ENCODE measurements around the gene SLC12A8. TPM values are rescaled to one million over a fixed set of nuclear protein-coding genes. Genes with fewer than 3 reads are reported as not detected.

The SLC12A8 gene
- total RNA-seq, 1 donor from 2014 or later, result 9.2 TPM

- H3K4me1 Mint-ChIP-seq (ENCODE audit: low read depth), result peaks cover 14% of the 10 kb centered on the region
- TF ChIP-seq, protein P1, sequence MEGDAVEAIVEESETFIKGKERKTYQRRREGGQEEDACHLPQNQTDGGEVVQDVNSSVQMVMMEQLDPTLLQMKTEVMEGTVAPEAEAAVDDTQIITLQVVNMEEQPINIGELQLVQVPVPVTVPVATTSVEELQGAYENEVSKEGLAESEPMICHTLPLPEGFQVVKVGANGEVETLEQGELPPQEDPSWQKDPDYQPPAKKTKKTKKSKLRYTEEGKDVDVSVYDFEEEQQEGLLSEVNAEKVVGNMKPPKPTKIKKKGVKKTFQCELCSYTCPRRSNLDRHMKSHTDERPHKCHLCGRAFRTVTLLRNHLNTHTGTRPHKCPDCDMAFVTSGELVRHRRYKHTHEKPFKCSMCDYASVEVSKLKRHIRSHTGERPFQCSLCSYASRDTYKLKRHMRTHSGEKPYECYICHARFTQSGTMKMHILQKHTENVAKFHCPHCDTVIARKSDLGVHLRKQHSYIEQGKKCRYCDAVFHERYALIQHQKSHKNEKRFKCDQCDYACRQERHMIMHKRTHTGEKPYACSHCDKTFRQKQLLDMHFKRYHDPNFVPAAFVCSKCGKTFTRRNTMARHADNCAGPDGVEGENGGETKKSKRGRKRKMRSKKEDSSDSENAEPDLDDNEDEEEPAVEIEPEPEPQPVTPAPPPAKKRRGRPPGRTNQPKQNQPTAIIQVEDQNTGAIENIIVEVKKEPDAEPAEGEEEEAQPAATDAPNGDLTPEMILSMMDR (IDR thresholded peaks at IDR 0.05; ENCODE audit: unreplicated experiment), result no peak
- no peaks in the 10 kb centered on the region for H3K9me3 Mint-ChIP-seq (ENCODE audit: low read depth)
- H3K4me3 Mint-ChIP-seq (ENCODE audit: low read depth), result no peak overlapping the region
- H3K36me3 Mint-ChIP-seq (ENCODE audit: insufficient read depth), result no peaks in the 10 kb centered on the region
- H3K27me3 Mint-ChIP-seq, result peaks cover 69% of the 10 kb centered on the region
- H3K27ac Mint-ChIP-seq, result no peak overlapping the region
- DNase-seq (ENCODE audit: low spot score, unreplicated experiment), result no peak
Observed at GRCh38 chr3:125052624-125053303, 159.8 kb downstream of the SLC12A8 start.

DNA sequence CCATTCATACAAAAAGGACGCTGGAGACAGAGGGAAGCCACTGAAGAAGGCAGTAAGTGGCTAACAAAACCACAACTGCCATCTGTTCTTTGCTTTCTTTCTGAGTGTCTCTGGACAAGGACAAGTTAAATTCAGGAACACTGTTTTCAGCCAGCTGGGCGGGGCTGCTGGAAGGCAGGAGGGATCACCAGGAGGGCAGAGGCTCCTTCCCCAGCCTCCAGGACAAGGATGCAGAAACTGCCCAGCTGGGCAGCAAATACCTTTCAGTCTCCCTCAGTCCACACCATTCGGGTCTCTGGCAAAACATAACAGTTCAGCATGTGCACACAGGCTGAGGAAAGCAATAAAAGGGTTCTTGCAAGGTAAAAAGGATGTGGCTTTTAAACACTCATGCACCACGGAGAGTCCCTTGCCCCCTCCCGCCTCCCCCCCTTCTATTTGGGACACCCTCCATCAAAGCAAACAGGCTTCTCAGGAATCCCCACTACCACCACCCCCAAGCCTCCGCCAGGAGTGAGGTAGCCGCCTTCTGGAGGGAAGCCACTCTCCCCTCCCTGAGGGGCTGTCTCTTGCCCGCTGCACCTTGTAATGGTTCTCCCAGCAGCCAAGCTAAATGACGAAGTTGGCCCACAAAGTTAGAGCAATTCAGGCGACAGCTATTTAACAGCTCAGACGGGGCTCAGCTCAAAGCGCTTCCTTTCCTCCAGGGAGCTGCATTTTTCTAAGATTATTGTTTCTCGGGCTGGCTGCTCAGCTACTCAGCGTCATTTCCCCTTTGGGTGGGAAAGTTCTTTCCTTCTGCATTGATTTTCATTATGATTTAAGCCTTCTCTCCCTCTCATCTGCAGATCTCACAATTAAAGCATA lies 160.6 kb downstream of the SLC12A8 start:
- DNase-seq (ENCODE audit: low spot score, unreplicated experiment), result no peak
- Mint-ChIP-seq H3K4me3 (ENCODE audit: low read depth) (no peak overlapping the region), H3K27ac (no peak overlapping the region), H3K36me3 (ENCODE audit: insufficient read depth) (no peaks in the 10 kb centered on the region), H3K4me1 (ENCODE audit: low read depth) (peaks cover 14% of the 10 kb centered on the region), H3K9me3 (ENCODE audit: low read depth) (no peaks in the 10 kb centered on the region), H3K27me3 (peaks cover 64% of the 10 kb centered on the region)
- TF ChIP-seq, protein P1 (IDR thresholded peaks at IDR 0.05; ENCODE audit: unreplicated experiment), result no peak

DNA sequence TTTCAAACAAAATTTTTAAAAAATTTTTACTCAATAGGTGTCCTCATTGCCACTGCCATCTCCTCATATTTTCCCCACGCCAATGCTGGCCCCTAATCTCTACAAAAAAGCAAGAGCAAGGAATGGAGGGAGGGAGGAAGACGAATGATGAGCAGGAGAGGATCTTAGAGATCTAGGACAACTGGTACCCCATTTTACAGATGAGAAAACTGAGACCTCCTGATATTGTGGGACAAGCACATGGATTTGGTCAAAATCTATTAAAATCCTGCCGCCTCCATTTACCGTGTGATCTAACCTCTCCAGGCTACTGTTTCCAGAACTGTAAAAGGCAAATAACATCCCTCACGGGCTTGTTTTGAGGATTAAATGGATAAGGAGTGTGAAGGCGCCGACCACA lies 161.3 kb downstream of the SLC12A8 start:
- H3K9me3 Mint-ChIP-seq (ENCODE audit: low read depth), result no peaks in the 10 kb centered on the region
- H3K4me3 Mint-ChIP-seq (ENCODE audit: low read depth), result no peak overlapping the region
- H3K27me3 Mint-ChIP-seq, result peaks cover 56% of the 10 kb centered on the region
- peaks cover 12% of the 10 kb centered on the region for H3K4me1 Mint-ChIP-seq (ENCODE audit: low read depth)
- DNase-seq (ENCODE audit: low spot score, unreplicated experiment), result no peak
- no peak overlapping the region for H3K27ac Mint-ChIP-seq
- H3K36me3 Mint-ChIP-seq (ENCODE audit: insufficient read depth), result no peaks in the 10 kb centered on the region
- TF ChIP-seq, protein P1 (IDR thresholded peaks at IDR 0.05; ENCODE audit: unreplicated experiment), result no peak

DNA sequence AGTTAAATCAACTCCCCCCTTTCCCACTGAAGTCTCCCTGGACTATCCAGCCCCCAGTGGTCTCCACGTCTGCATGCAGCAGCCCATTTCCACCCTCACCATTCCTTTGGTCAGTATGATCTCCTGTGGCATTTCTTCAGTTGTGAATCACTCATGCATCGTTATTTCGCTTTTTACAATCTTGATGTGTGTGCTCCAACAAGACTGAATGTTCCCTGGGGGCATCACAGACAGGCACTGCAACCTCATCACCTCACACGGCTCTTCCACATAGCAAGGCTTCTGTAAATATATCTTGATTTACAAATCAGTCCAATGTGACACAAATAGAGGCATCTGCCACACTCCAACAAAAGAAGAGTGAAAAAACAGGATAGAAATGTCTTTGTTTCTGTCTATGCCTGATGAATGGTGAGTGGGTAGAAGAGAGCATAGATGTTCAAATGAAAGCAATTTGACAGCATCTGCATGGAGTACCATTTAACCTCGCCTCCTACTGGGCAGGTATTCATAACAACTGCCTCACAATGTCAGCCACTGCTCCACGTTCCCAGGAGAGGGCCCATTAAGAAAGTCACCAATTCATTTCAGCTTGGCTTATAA lies 162.0 kb downstream of the SLC12A8 start:
- TF ChIP-seq, protein P1 (IDR thresholded peaks at IDR 0.05; ENCODE audit: unreplicated experiment), result no peak
- no peaks in the 10 kb centered on the region for H3K36me3 Mint-ChIP-seq (ENCODE audit: insufficient read depth)
- DNase-seq (ENCODE audit: low spot score, unreplicated experiment), result no peak
- no peaks in the 10 kb centered on the region for H3K9me3 Mint-ChIP-seq (ENCODE audit: low read depth)
- H3K4me1 Mint-ChIP-seq (ENCODE audit: low read depth), result peaks cover 12% of the 10 kb centered on the region
- peaks cover 55% of the 10 kb centered on the region for H3K27me3 Mint-ChIP-seq
- no peak overlapping the region for H3K27ac Mint-ChIP-seq
- H3K4me3 Mint-ChIP-seq (ENCODE audit: low read depth), result no peak overlapping the region

DNA sequence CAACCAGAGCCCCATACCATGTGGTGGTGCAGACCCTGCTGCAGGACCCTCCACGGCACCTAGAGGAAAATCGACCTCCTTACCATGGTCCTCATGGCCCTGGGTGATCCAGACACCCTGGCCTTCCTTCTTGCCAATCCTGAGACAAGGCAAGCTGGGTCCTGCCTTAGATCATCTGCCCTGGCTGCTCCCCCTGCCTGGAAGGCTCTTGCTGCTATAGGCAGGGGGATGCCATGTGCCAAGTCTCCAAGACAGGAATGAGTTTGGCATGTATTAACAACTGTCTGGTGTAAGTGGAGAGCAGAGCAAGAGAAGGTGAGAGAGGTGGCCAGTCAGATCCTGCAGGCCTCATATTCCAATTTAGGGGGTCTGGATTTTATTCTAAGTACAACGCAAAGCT lies 164.3 kb downstream of the SLC12A8 start:
- TF ChIP-seq, protein P1 (IDR thresholded peaks at IDR 0.05; ENCODE audit: unreplicated experiment), result no peak
- Mint-ChIP-seq H3K27me3 (peaks cover 36% of the 10 kb centered on the region), H3K4me3 (ENCODE audit: low read depth) (no peak overlapping the region), H3K27ac (no peak overlapping the region), H3K9me3 (ENCODE audit: low read depth) (no peaks in the 10 kb centered on the region), H3K4me1 (ENCODE audit: low read depth) (peaks cover 5% of the 10 kb centered on the region), H3K36me3 (ENCODE audit: insufficient read depth) (no peaks in the 10 kb centered on the region)
- no peak for DNase-seq (ENCODE audit: low spot score, unreplicated experiment)
